Activated T-helper 17 cell treated with anti-CD3 and anti-CD28 coated beads, Interleukin-2, amount 50 U/mL, for 72 hours (primary cell): Measurements from ENCODE around the gene DLGAP1. TPM values are rescaled to one million over a fixed set of nuclear protein-coding genes. Genes with fewer than 3 reads are reported as not detected.
A peak's percentile ranks its signal among the peaks of the same experiment; 100 is the strongest.

Experiments
- ATAC-seq: fragments of 150-1000 bp; cut with Tn5 transposase; replicated peaks from 2 replicates; pipeline ENCODE4 v1.10.0; 2021; ENCODE audit warnings: mild to moderate bottlenecking, moderate library complexity
- H3K27ac Mint-ChIP-seq: one replicate; pipeline ENCODE4 v1.8.0; 2022; ENCODE audit warnings: mixed read lengths
- H3K27me3 Mint-ChIP-seq: one replicate; pipeline ENCODE4 v1.8.0; 2022; ENCODE audit warnings: mixed read lengths
- H3K36me3 Mint-ChIP-seq: one replicate; pipeline ENCODE4 v1.8.0; 2022; ENCODE audit warnings: low read depth, mild to moderate bottlenecking, mixed read lengths
- H3K4me1 Mint-ChIP-seq: one replicate; pipeline ENCODE4 v1.8.0; 2022; ENCODE audit warnings: mixed read lengths
- H3K4me3 Mint-ChIP-seq: one replicate; pipeline ENCODE4 v1.8.0; 2022; ENCODE audit warnings: mild to moderate bottlenecking, mixed read lengths
- H3K9me3 Mint-ChIP-seq: one replicate; pipeline ENCODE4 v1.8.0; 2022; ENCODE audit warnings: mixed read lengths
- total RNA-seq, 2 donors: library from RNA; stranded (reverse); gene quantifications; one replicate each; pipeline ENCODE4 v1.2.3, GENCODE V29; 2022

Gene DLGAP1
- total RNA-seq, 2 donors from 2014 or later: 1.1 to 1.2 TPM

DNA sequence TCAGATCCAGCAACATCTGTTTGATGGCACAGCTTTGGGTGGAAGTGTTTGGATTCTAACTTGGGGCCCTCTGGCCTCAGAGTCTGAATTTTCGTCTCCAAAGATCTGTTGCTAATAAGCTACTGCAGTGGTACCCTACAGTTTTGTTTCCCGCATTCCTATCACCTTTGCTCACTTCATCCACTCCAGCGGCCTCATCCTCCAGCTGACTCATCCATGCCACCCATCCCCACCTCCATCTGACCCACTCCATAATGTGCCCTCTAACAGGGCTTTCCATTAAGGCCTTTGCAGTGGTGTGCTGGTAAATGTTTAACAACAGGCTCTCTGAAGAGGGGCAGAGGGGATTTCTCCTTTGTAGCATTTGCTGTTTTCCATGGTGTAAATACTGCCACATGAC lies 779.7 kb downstream of the DLGAP1 start:
- H3K27ac Mint-ChIP-seq: no peak overlapping the region
- H3K4me1 Mint-ChIP-seq: peaks cover 6% of the 10 kb centered on the region
- H3K27me3 Mint-ChIP-seq: peaks cover 16% of the 10 kb centered on the region
- no peak overlapping the region for H3K4me3 Mint-ChIP-seq
- H3K9me3 Mint-ChIP-seq: no peaks in the 10 kb centered on the region
- ATAC-seq: no peak
- no peaks in the 10 kb centered on the region for H3K36me3 Mint-ChIP-seq

DNA sequence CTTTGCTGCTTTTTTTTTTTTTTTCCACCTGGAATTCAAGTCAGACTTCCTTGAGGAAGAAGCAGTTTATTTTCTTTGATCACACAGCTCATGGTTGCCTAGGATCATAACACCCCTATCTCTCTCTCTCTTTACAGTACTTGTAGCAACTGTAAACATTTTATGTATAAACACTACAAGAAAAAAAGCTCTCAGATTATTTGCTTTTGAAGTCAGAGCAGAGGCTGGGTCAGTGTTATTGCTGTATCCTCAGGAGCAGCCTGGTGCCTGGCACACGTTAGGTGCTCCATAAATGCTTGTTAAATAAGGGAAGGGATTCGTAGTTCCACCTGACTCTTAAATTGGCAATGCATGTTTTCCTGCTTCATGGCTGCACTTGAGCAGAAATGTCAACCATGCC lies 783.9 kb downstream of the DLGAP1 start:
- H3K4me1 Mint-ChIP-seq: no peaks in the 10 kb centered on the region
- no peaks in the 10 kb centered on the region for H3K9me3 Mint-ChIP-seq
- no peaks in the 10 kb centered on the region for H3K36me3 Mint-ChIP-seq
- no peak overlapping the region for H3K4me3 Mint-ChIP-seq
- no peak overlapping the region for H3K27ac Mint-ChIP-seq
- H3K27me3 Mint-ChIP-seq: peaks cover under 1% of the 10 kb centered on the region
- ATAC-seq: no peak

DNA sequence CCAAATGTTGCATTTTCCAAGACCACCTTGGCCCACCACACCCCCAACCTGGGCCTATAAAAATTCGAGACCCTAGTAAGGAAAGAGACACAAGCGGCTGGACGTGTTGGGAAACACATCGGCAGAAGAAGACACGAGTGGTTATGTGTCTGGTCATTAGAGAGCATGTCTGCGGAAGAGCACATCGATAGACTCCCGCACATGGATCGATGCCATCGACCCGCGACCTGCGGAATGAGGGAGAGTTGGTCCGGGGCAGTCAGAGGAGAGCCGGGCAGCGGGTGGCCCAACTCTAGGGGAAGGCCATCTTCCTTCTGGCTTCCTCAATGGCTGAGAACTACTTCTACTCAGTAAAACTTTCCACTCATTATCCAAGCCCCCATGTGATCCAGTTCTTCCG lies 785.7 kb downstream of the DLGAP1 start:
- no peaks in the 10 kb centered on the region for H3K9me3 Mint-ChIP-seq
- no peaks in the 10 kb centered on the region for H3K36me3 Mint-ChIP-seq
- no peak overlapping the region for H3K27ac Mint-ChIP-seq
- H3K4me1 Mint-ChIP-seq: peaks cover 7% of the 10 kb centered on the region
- no peak for ATAC-seq
- no peak overlapping the region for H3K4me3 Mint-ChIP-seq
- H3K27me3 Mint-ChIP-seq: no peaks in the 10 kb centered on the region

DNA sequence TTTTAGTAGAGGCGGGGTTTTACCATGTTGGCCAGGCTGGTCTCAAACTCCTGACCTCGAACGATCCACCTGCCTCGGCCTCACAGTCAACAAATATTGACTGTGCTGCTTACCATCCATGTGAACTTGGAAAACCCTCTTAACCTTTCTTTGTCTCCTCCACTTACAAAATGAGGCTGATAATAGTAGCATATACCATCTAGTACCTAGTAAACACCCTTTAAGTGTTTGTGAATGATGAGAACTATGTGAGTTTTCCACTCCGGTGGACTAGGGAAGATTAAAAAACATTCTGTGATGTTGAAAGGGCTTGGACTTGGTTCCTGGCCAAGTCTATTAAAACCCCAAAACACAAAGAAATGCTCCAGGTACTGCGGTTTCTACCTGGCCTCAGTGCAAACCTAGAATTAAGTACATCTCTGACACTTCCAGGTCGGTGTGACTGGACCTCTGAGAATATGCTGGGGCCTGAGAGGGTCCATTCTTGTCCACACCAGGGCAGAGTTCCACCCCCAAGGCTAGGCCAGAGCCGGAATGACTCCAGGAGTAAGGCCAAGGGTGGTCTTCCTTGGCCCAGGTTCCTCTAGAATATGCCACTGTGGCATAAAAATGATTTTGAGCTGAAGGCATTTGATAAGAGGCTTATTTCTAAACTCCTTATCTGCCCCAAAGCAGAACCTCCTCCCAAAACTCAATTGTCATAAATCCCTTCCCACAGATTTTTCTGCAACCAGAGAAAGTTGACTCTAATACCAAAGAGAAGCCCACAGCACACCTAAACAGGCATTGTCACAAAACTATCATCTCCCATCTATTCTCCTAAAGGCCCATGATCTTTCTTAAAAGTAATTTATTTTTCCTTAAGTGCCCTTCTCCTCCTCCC lies 787.6 kb downstream of the DLGAP1 start:
- Mint-ChIP-seq H3K9me3 (no peaks in the 10 kb centered on the region), H3K27me3 (no peaks in the 10 kb centered on the region), H3K4me3 (no peak overlapping the region), H3K36me3 (no peaks in the 10 kb centered on the region), H3K27ac (no peak overlapping the region), H3K4me1 (peaks cover 10% of the 10 kb centered on the region)
- ATAC-seq: no peak

DNA sequence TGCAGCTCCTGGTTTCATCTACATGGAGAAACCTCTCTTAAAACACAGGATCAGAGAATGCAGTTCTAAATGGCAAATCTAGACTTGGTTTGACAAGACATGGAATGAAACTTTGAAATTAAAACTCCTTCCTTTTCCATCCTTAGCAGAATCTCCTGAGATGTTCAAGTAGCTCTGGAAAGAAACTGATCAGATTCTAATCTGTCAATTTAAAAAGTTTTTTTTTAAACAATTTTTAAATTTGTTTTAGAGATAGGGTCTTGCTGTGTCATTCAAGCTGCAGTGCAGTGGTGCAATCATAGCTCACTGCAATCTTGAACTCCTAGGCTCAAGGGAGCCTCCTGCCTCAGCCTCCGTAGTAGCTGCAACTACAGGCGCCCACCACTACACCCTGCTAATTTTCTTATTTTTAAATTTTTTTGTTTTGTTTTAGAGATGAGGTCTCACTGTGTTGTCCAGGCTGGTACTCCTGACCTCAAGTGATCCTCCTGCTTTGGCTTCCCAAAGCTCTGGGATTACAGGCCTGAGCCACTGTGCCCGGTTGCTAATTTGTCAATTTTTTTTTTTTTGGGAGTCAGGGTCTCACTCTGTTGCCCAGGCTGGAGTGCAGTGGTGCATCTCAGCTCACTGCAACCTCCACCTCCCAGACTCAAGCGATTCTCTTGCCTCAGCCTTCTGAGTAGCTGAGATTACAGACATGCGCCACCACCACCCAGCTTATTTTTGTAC lies 788.4 kb downstream of the DLGAP1 start:
- Mint-ChIP-seq H3K27ac (no peak overlapping the region), H3K9me3 (no peaks in the 10 kb centered on the region), H3K4me3 (no peak overlapping the region), H3K36me3 (no peaks in the 10 kb centered on the region), H3K4me1 (peaks cover 14% of the 10 kb centered on the region), H3K27me3 (no peaks in the 10 kb centered on the region)
- no peak for ATAC-seq

DNA sequence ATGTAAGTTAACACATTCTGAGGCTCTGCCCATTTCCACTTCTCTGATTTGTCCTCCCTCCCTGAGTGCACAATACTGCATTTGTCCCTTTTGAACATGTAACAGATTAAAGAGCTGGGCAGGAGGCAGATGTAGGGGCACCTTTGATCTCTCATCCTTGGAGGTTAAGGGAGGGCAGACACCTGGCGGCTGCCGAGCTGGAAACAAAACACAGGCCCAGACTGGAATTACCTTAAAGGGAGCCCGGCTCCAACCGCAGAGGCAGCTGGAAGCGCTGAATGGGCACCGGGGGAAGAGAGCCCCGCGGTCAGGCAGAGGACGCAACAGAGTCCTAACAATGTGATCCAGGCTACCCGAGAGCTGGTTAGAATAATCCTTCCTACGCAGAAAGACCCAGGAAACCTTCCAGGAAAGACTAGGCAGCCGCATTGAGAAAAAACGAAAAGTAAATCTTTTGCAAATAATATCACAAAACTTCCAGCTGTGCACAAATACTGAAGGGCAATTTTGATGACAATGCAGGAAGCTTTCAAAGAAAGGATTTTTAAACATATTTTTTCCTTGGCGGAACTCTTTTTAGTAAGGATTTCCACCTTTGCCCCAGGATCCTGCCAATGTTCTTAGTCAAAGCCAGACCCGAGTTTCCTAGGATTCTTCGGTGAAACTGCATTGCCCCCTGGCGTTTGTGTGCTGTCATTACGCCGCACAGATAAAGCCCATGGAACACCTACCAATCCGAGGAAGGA lies 789.2 kb downstream of the DLGAP1 start:
- H3K36me3 Mint-ChIP-seq: no peaks in the 10 kb centered on the region
- peak; percentile 72 for ATAC-seq
- H3K4me1 Mint-ChIP-seq: peaks cover 14% of the 10 kb centered on the region
- peak overlapping the region; percentile 63 for H3K4me3 Mint-ChIP-seq
- no peaks in the 10 kb centered on the region for H3K9me3 Mint-ChIP-seq
- H3K27ac Mint-ChIP-seq: no peak overlapping the region
- no peaks in the 10 kb centered on the region for H3K27me3 Mint-ChIP-seq

DNA sequence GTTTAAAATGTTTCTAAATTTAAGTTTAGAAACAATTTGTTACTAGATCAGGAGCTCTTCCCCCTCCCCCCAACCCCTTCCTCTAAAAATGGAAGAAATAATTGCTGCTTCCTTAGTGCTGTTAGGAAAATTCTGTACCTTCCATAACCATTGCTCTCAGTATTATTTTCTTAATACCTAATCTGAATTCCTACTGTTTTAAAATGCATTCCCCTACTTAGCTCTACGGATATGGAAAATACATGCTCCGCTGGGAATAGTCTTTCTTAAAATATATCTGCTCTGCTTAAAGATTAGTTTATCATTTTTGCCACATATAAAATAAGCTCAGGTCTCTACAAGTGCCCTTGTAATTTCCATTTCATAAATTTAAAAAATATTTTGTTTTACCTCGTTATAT lies 789.9 kb downstream of the DLGAP1 start:
- no peaks in the 10 kb centered on the region for H3K27me3 Mint-ChIP-seq
- H3K4me3 Mint-ChIP-seq: peak overlapping the region; percentile 63
- no peaks in the 10 kb centered on the region for H3K9me3 Mint-ChIP-seq
- no peaks in the 10 kb centered on the region for H3K36me3 Mint-ChIP-seq
- peaks cover 14% of the 10 kb centered on the region for H3K4me1 Mint-ChIP-seq
- no peak overlapping the region for H3K27ac Mint-ChIP-seq
- ATAC-seq: no peak

DNA sequence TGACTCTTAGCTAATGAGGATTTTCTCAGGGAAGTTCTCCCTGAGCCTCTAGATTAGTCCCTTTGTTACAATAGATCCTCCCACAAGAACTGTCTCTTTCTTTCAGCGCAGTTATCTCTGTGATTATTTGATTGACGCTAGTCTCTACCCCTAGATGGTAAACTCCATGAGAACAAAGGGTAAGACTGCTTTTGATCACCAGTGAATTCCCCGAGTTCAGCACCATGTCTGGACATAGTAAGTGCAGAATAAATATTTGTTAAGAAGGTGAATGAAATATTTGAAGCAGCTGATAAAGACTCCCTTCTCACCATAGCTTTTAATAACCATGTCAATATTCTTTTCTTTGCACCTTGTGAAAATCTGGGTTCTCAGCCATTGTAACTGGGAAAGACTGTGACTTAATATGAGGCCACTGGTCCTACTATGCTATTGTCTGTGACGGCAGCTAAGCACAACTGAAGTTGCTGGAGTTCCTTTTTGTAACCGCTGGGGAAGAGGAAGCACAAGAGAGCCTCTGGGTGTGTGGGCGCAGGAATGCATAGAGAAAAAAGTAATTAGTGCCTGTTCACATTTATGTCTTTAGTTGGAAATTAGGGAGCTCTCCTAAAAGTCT lies 790.4 kb downstream of the DLGAP1 start:
- Mint-ChIP-seq H3K9me3 (no peaks in the 10 kb centered on the region), H3K4me1 (peaks cover 17% of the 10 kb centered on the region), H3K27me3 (no peaks in the 10 kb centered on the region), H3K36me3 (no peaks in the 10 kb centered on the region), H3K4me3 (peak overlapping the region; percentile 13), H3K27ac (no peak overlapping the region)
- peak; percentile 48 for ATAC-seq

DNA sequence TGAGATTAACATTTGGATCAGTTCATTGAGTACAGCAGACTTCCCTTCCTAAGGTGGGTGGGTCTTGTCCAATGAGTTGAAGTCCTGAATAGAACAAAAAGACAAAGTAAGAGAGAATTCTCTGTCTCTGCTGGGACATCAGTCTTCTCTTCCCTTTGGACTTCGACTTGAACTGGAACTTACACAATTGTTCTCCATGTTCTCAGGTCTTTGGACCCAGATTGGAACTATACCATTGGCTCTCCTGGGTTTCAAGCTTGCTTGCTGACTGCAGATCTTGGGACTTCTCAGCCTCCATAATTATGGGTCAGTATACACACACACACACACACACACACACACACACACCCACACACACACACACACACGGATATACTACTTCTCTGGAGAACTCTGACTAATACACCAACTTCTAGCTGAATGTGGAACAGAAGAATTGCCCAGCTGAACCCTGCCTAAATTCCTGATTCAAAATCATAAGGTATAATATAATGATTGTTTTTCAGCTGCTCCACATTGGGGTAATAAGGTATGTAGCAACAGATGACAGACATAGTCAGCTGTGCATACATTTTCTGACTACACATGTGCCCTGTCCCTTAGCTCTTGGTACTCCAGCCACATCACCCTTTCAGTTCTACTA lies 791.1 kb downstream of the DLGAP1 start:
- H3K36me3 Mint-ChIP-seq: no peaks in the 10 kb centered on the region
- H3K4me1 Mint-ChIP-seq: peaks cover 18% of the 10 kb centered on the region
- no peaks in the 10 kb centered on the region for H3K27me3 Mint-ChIP-seq
- ATAC-seq: peak; percentile 37
- H3K27ac Mint-ChIP-seq: no peak overlapping the region
- H3K9me3 Mint-ChIP-seq: no peaks in the 10 kb centered on the region
- H3K4me3 Mint-ChIP-seq: no peak overlapping the region

DNA sequence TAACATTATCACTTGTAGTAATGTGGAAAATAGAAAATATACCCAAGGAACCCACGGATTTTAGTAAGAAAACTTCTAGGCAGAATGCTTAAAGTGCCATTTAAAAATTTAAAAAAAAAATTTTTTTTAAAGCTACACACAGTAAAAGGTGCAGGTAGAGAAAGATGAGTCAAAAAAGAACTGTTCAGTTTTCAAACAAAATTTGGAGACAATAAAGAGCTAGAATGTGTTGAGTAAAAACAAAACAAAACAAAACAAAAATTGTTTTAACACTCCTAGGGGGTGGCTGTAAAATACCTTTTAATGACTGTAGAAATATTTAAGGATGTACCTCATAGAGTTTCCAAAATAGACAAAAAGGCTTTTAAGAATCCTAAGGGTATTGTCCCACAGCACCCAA lies 793.1 kb downstream of the DLGAP1 start:
- H3K36me3 Mint-ChIP-seq: no peaks in the 10 kb centered on the region
- no peaks in the 10 kb centered on the region for H3K27me3 Mint-ChIP-seq
- H3K9me3 Mint-ChIP-seq: no peaks in the 10 kb centered on the region
- H3K4me3 Mint-ChIP-seq: no peak overlapping the region
- ATAC-seq: peak; percentile 17
- H3K4me1 Mint-ChIP-seq: peaks cover 18% of the 10 kb centered on the region
- H3K27ac Mint-ChIP-seq: no peak overlapping the region

DNA sequence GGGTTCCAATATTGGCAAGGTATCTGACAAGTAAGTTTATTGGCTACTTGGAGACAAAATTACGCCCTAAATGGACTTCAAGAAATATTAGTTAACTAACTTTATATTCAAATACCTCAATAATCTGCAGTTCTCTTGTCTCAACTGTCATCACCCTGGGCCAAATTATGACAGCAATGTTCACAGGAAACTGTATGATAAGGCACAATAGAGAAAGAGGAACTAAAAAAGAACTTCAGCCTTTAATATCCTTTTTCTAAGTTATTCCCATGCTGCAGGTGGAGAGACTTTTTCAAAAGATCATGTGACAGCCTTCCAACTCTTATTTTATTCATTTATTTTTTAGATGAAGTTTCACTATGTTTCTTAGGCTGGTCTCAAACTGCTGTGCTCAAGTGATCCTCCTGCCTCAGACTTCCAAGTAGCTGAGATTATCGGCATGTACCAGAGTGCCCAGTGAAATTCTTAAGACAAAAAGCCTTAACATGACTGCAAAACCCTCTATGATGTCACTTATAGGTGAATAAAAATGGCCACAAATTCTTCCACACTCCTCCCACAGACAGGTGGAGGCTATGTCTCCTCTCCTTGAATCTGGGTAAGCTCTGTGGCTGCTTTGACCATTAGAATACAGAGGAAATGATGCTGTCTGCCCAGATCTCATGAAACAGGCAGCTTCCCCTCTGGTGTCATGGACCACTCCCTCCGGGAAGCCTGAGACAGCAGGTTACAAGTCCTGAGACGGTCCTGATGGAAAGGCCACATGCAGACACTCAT lies 794.2 kb downstream of the DLGAP1 start:
- Mint-ChIP-seq H3K9me3 (no peaks in the 10 kb centered on the region), H3K27ac (peak overlapping the region; percentile 6), H3K4me1 (peaks cover 18% of the 10 kb centered on the region), H3K27me3 (no peaks in the 10 kb centered on the region), H3K4me3 (no peak overlapping the region), H3K36me3 (no peaks in the 10 kb centered on the region)
- ATAC-seq: no peak

DNA sequence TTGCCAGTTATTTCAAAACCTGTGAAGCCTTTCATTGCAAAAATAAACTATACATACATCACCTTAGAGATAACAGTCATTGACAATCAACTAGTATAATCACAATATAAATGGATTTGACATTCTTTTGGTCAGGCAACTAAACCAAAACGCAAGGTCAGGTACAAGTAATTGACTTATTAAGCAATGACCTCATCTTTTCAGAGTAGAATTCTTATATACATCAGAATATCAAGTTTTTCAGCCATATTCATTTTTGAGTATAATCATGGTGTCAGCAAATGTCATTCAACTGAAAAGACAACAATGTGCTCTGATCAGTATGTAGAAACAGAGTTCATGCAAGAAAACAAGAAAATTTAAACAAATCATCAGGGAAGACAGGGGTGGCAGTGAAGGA lies 796.6 kb downstream of the DLGAP1 start:
- no peak for ATAC-seq
- Mint-ChIP-seq H3K4me1 (peaks cover 19% of the 10 kb centered on the region), H3K27ac (peak overlapping the region; percentile 63), H3K4me3 (no peak overlapping the region), H3K9me3 (no peaks in the 10 kb centered on the region), H3K36me3 (no peaks in the 10 kb centered on the region), H3K27me3 (no peaks in the 10 kb centered on the region)

DNA sequence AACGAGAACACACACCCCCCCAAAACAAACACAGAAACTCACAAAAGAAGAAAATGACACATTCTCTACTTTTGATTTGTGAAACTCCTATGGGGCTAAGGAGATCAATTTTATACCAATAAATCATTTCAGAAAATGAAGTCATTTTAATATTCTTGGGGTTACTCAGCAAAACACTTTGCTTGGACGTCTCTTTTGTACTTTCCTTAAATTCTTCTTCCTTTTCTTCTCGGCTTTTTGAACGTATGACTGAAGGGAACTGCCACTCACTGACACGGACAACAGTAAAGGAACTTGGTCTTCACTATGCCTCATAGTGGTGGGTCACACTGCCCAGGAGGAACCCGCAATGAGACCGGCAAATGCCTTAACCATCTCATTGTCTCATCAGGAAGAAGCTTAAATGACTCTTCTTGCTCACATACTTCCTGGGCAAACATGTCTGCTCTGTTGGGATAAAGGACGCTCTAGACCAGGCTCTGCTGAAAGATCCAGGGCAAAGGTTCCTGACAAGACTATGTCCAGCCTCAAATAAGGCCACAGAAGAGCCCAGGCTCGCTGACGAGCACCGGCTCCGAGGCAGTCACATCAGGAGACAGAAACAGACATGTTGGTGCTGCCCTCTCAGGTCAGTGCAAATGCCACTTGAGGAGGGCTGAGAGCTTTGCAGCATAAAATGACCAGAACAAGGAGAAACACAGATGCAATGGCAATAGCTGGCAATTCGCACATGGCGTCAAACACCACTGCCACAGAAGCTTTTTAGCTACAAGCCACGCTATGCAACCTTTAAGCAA lies 799.7 kb downstream of the DLGAP1 start:
- Mint-ChIP-seq H3K4me3 (peak overlapping the region; percentile 56), H3K36me3 (no peaks in the 10 kb centered on the region), H3K9me3 (no peaks in the 10 kb centered on the region), H3K27me3 (no peaks in the 10 kb centered on the region), H3K27ac (peak overlapping the region; percentile 6), H3K4me1 (peaks cover 23% of the 10 kb centered on the region)
- ATAC-seq: no peak
